HCT116 (cell line): ENCODE measurements around the gene ZNF592. TPM values are rescaled to one million over a fixed set of nuclear protein-coding genes. Genes with fewer than 3 reads are reported as not detected.

Experiments used
- ATAC-seq: fragments of 200-7000 bp; cut with Tn5 transposase; 2 replicates; pipeline ENCODE4 v1.9.1; 2020; ENCODE audit warnings: mild to moderate bottlenecking, moderate library complexity
- BruUV-seq: library from RNA; stranded (reverse); fragments of 400-500 nt; replicated peaks from 2 replicates; lab custom pipeline; 2021; lab: Mats Ljungman, UMichigan
- CTCF ChIA-PET: fragments of 300-600 bp; sonication (Branson Sonifier 250); formaldehyde crosslinking; loops from one replicate; lab custom pipeline; 2021; ENCODE audit warnings: antibody characterized with exemption; lab: Charles Lee
- POLR2A ChIA-PET: fragments of 300-600, 350-600 bp; sonication (Branson Sonifier 250); formaldehyde crosslinking; loops from one replicate; lab custom pipeline; 2021; ENCODE audit warnings: antibody characterized with exemption; lab: Charles Lee
- RAD21 ChIA-PET, 2 experiments: fragments of 300-600 bp; sonication (Branson Sonifier 250); formaldehyde crosslinking; loops; one replicate each; lab custom pipeline; 2023; ENCODE audit warnings: low total read pairs in 2 of 2; ENCODE audit not compliant: uncharacterized antibody in 2 of 2, unreplicated experiment in 2 of 2, low non-redundant PET in 1 of 2; lab: Charles Lee
- DNase-seq: peaks from one replicate; pipeline ENCODE4 v3.0.0-alpha.2; 2010; ENCODE audit warnings: low read depth, low spot score
- H2AFZ ChIP-seq: fragments of 200-600 bp; shearing (Covaris generic), sonication (generic); 2 replicates; pipeline ENCODE4 v1.6.1; 2017; ENCODE audit warnings: low read depth, mixed run types, mixed read lengths, antibody characterized with exemption, low read length; ENCODE audit not compliant: poor library complexity, severe bottlenecking
- H3K27ac ChIP-seq: 2 replicates; pipeline ENCODE4 v1.5.1; 2012; ENCODE audit warnings: low read depth, low read length
- H3K27me3 ChIP-seq: fragments of 200-600 bp; sonication (generic); 2 replicates; pipeline ENCODE4 v1.6.1; 2016; ENCODE audit warnings: mixed run types, low read length, mixed read lengths; ENCODE audit not compliant: insufficient read depth
- H3K36me3 ChIP-seq, 2 experiments: fragments of 200-500 bp in 1 of 2; fragments of 200-600 bp in 1 of 2; sonication (Bioruptor generic) in 1 of 2; sonication (generic) in 1 of 2; 2 replicates each; pipeline versions ENCODE4 v1.5.1 to v1.6.1; 2014 to 2016; ENCODE audit warnings: low read length in 2 of 2, inconsistent platforms in 1 of 2, mixed read lengths in 1 of 2, mixed run types in 1 of 2; ENCODE audit not compliant: insufficient read depth in 2 of 2, control insufficient read depth in 1 of 2
- H3K4me1 ChIP-seq, 2 experiments: fragments of 200-600 bp in 1 of 2; sonication (generic) in 1 of 2; 2 replicates each; pipeline versions ENCODE4 v1.5.1 to v1.6.1; 2012 to 2017; ENCODE audit warnings: low read length in 2 of 2, inconsistent platforms in 1 of 2, mild to moderate bottlenecking in 1 of 2, mixed read lengths in 1 of 2, mixed run types in 1 of 2, moderate library complexity in 1 of 2; ENCODE audit not compliant: insufficient read depth in 2 of 2, control insufficient read depth in 1 of 2
- H3K4me2 ChIP-seq: fragments of 200-600 bp; sonication (generic); 2 replicates; pipeline ENCODE4 v1.6.1; 2017; ENCODE audit warnings: mixed run types, low read length, mixed read lengths
- H3K4me3 ChIP-seq, 2 experiments: fragments of 200-600 bp in 1 of 2; sonication (generic) in 1 of 2; replicated peaks in 1 of 2; 2 replicates each; pipeline ENCODE4 v1.5.1; 2011 to 2016; ENCODE audit warnings: low read length in 2 of 2, control low read depth in 1 of 2, low read depth in 1 of 2, mild to moderate bottlenecking in 1 of 2, mixed read lengths in 1 of 2, mixed run types in 1 of 2
- H3K79me2 ChIP-seq: fragments of 200-600 bp; sonication (generic); 2 replicates; pipeline ENCODE4 v1.6.1; 2017; ENCODE audit warnings: mild to moderate bottlenecking, mixed run types, low read length, moderate library complexity, mixed read lengths; ENCODE audit not compliant: insufficient read depth
- H3K9ac ChIP-seq: fragments of 200-600 bp; sonication (generic); 2 replicates; pipeline ENCODE4 v1.6.1; 2016; ENCODE audit warnings: low read length, mixed read lengths
- H3K9me2 ChIP-seq: fragments of 200-600 bp; sonication (generic), shearing (Covaris generic); 2 replicates; pipeline ENCODE4 v1.6.1; 2017; ENCODE audit warnings: mixed run types, mild to moderate bottlenecking, moderate library complexity; ENCODE audit not compliant: insufficient read depth
- H3K9me3 ChIP-seq, 2 experiments: fragments of 200-500 bp in 1 of 2; fragments of 200-600 bp in 1 of 2; sonication (Bioruptor generic) in 1 of 2; sonication (generic) in 1 of 2; 2 replicates each; pipeline ENCODE4 v1.6.1; 2014 to 2017; ENCODE audit warnings: low read length in 2 of 2, mixed read lengths in 2 of 2, inconsistent platforms in 1 of 2, low read depth in 1 of 2, mild to moderate bottlenecking in 1 of 2, mixed run types in 1 of 2, moderate library complexity in 1 of 2; ENCODE audit not compliant: control insufficient read depth in 1 of 2, insufficient read depth in 1 of 2
- H4K20me1 ChIP-seq: fragments of 200-600 bp; sonication (generic), shearing (Covaris generic); 2 replicates; pipeline ENCODE4 v1.6.1; 2017; ENCODE audit warnings: mixed run types, mild to moderate bottlenecking, moderate library complexity; ENCODE audit not compliant: insufficient read depth
- ATF3 ChIP-seq: IDR thresholded peaks from 2 replicates; pipeline ENCODE4 v1.6.1; 2012
- CBX3 ChIP-seq: IDR thresholded peaks from 2 replicates; pipeline ENCODE4 v1.6.1; 2012; ENCODE audit warnings: low read depth
- CEBPB ChIP-seq: IDR thresholded peaks from 2 replicates; pipeline ENCODE4 v1.6.1; 2012; ENCODE audit warnings: low read depth
- CTCF ChIP-seq, 3 experiments: fragments of 200-600 bp in 1 of 3; sonication (generic) in 1 of 3; IDR thresholded peaks in 2 of 3; conservative IDR thresholded peaks in 1 of 3; 2 replicates each; pipeline ENCODE4 v1.5.1; 2012 to 2017; ENCODE audit warnings: low read depth in 2 of 3, low read length in 2 of 3, antibody characterized with exemption in 1 of 3, borderline replicate concordance in 1 of 3, control low read depth in 1 of 3, mild to moderate bottlenecking in 1 of 3, mixed read lengths in 1 of 3, mixed run types in 1 of 3, moderate library complexity in 1 of 3; ENCODE audit not compliant: insufficient read depth in 1 of 3
- EGR1 ChIP-seq: IDR thresholded peaks from 2 replicates; pipeline ENCODE4 v1.6.1; 2012; ENCODE audit warnings: low read depth
- ELF1 ChIP-seq: IDR thresholded peaks from 2 replicates; pipeline ENCODE4 v1.6.1; 2012; ENCODE audit warnings: low read depth, borderline replicate concordance
- EZH2phosphoT487 ChIP-seq: fragments of 200-600 bp; IDR thresholded peaks from 2 replicates; pipeline ENCODE4 v1.6.1; 2018; ENCODE audit warnings: antibody characterized with exemption, borderline replicate concordance
- FOSL1 ChIP-seq: IDR thresholded peaks from 2 replicates; pipeline ENCODE4 v1.6.1; 2012; ENCODE audit warnings: low read depth
- JUND ChIP-seq: IDR thresholded peaks from 2 replicates; pipeline ENCODE4 v1.6.1; 2012
- POLR2AphosphoS5 ChIP-seq: IDR thresholded peaks from 2 replicates; pipeline ENCODE4 v1.6.1; 2011; ENCODE audit warnings: mild to moderate bottlenecking, low read depth, low read length, moderate library complexity
- REST ChIP-seq: IDR thresholded peaks from 2 replicates; pipeline ENCODE4 v1.6.1; 2012; ENCODE audit warnings: low read depth
- SIN3A ChIP-seq: IDR thresholded peaks from 2 replicates; pipeline ENCODE4 v1.6.1; 2012; ENCODE audit warnings: low read depth
- TCF7L2 ChIP-seq: IDR thresholded peaks from 2 replicates; pipeline ENCODE4 v1.7.0; 2011; ENCODE audit warnings: borderline replicate concordance, inconsistent platforms; ENCODE audit not compliant: insufficient read depth, insufficient read length; ENCODE audit errors: extremely low read depth
- ZBTB33 ChIP-seq: IDR thresholded peaks from 2 replicates; pipeline ENCODE4 v1.6.1; 2011; ENCODE audit warnings: mild to moderate bottlenecking, low read length, moderate library complexity; ENCODE audit not compliant: insufficient replicate concordance; ENCODE audit errors: extremely low read depth
- ZNF274 ChIP-seq: fragments of 200-500 bp; sonication (Bioruptor generic); IDR thresholded peaks from 2 replicates; pipeline ENCODE4 v1.6.1; 2014; ENCODE audit warnings: mild to moderate bottlenecking, low read depth, low read length, inconsistent platforms
- intact Hi-C: fragments of 100-400 bp; cut with micrococcal nuclease; formaldehyde crosslinking; loops from 2 replicates; pipeline ENCODE4 v1.10.0; 2022
- total RNA-seq: library from RNA; stranded (reverse); gene quantifications from one replicate; pipeline ENCODE4 v1.2.1, GENCODE V29; 2021; ENCODE audit not compliant: unreplicated experiment

Gene ZNF592
- total RNA-seq, 1 experiment from 2014 or later, result 26.4 TPM

GRCh38 chr15:84740691-84741090 lies 7.7 kb upstream of the ZNF592 start:
- Histone ChIP-seq H3K4me2 (no peak overlapping the region), H3K4me3 (no peak overlapping the region), H3K27me3 (no peaks in the 10 kb centered on the region), H2AFZ (no peak overlapping the region), H3K9ac (no peak overlapping the region), H3K9me3 (no peaks in the 10 kb centered on the region)
- ChIA-PET RAD21 (no interaction called here), POLR2A (interaction anchor here (1.2 kb wide), 1 partner anchor 24 kb away, joined by 3 read pairs; the partner anchor contains the start of gene SEC11A)
- no peak for TF ChIP-seq CTCF (IDR thresholded peaks at IDR 0.05 in 2 of 3, conservative IDR thresholded peaks at IDR 0.05 in 1 of 3; ENCODE audit: borderline replicate concordance in 1 of 3, insufficient read depth in 1 of 3, low read depth in 2 of 3, low read length in 2 of 3)
- TF ChIP-seq CEBPB, result no peak
- no peak for TF ChIP-seq CBX3
- TF ChIP-seq REST, result no peak
- no peak for TF ChIP-seq EZH2phosphoT487
- TF ChIP-seq TCF7L2, result no peak
- TF ChIP-seq SIN3A, result no peak
- TF ChIP-seq POLR2AphosphoS5, result no peak
- no peak for TF ChIP-seq EGR1
- no peak for TF ChIP-seq ELF1
- TF ChIP-seq ZNF274, result no peak
- no peak for TF ChIP-seq FOSL1
- no peak for TF ChIP-seq JUND
- TF ChIP-seq ZBTB33, result no peak
- no peak for TF ChIP-seq ATF3
- TF ChIP-seq, all 23 proteins: peak for 0
- intact Hi-C loops, result no loop called here
- H4K20me1 ChIP-seq, result no peaks in the 10 kb centered on the region
- ATAC-seq, result no peak
- H3K79me2 ChIP-seq, result no peaks in the 10 kb centered on the region
- no peak for DNase-seq
- CTCF ChIA-PET, result no interaction called here
- H3K36me3 ChIP-seq, result no peaks in the 10 kb centered on the region
- no TSS peak for BruUV-seq
- H3K4me1 ChIP-seq, result peaks cover 8 to 12% of the 10 kb centered on the region in 2 experiments; a peak in 3 of 4 replicates
- no peaks in the 10 kb centered on the region for H3K9me2 ChIP-seq
- H3K27ac ChIP-seq, result no peak overlapping the region
